HL-60 (cell line): ENCODE results near the gene C12orf75.
"Not testable (repeated sequence)": the region's sequence is repeated elsewhere in the genome, so short reads cannot be mapped to it uniquely, and the experiment has no call there.

Experiments used
- DNase-seq, 2 experiments: peaks; one replicate each; pipeline ENCODE4 v3.0.0-alpha.2; 2010 to 2020; ENCODE audit warnings: low read depth in 1 of 2, low spot score in 1 of 2
- H3K27ac ChIP-seq: fragments of 250-450 bp; sonication (Bioruptor Pico); replicated peaks from 2 replicates; pipeline ENCODE4 v1.5.1; 2020; ENCODE audit warnings: mild to moderate bottlenecking, moderate library complexity
- H3K27me3 ChIP-seq: fragments of 250-450 bp; sonication (Bioruptor Pico); 2 replicates; pipeline ENCODE4 v1.5.1; 2021; ENCODE audit warnings: mild to moderate bottlenecking, moderate library complexity; ENCODE audit not compliant: insufficient read depth, poor library complexity, severe bottlenecking
- H3K4me3 ChIP-seq: replicated peaks from 2 replicates; pipeline ENCODE4 v1.5.1; 2011; ENCODE audit warnings: mild to moderate bottlenecking, control low read depth, low read length; ENCODE audit not compliant: insufficient read depth
- CTCF ChIP-seq: IDR thresholded peaks from one replicate; pipeline ENCODE4 v1.5.1; 2011; ENCODE audit warnings: low read length, control low read depth, inconsistent platforms; ENCODE audit not compliant: insufficient read depth
- GABPA ChIP-seq: IDR thresholded peaks from 2 replicates; pipeline ENCODE4 v1.6.1; 2012; ENCODE audit warnings: low read depth
- POLR2AphosphoS5 ChIP-seq: IDR thresholded peaks from 2 replicates; pipeline ENCODE4 v1.6.1; 2012; ENCODE audit warnings: low read depth
- REST ChIP-seq: IDR thresholded peaks from 2 replicates; pipeline ENCODE4 v1.6.1; 2012; ENCODE audit warnings: low read depth; ENCODE audit not compliant: insufficient replicate concordance
- SPI1 ChIP-seq: IDR thresholded peaks from 2 replicates; pipeline ENCODE4 v1.6.1; 2012; ENCODE audit warnings: low read depth, mild to moderate bottlenecking, borderline replicate concordance

C12orf75 gene

GRCh38 chr12:105401198-105401597, 70.7 kb downstream of the C12orf75 start:
- no peak overlapping the region for H3K4me3 ChIP-seq
- no peak for DNase-seq
- H3K27me3 ChIP-seq, result no peaks in the 10 kb centered on the region
- TF ChIP-seq SPI1 (no peak), CTCF (no peak), GABPA (no peak), POLR2AphosphoS5 (no peak)
- no peak overlapping the region for H3K27ac ChIP-seq

GRCh38 chr12:105402366-105402765, 71.9 kb downstream of the C12orf75 start:
- Histone ChIP-seq H3K27ac (no peak overlapping the region), H3K4me3 (no peak overlapping the region), H3K27me3 (no peaks in the 10 kb centered on the region)
- no peak for DNase-seq
- TF ChIP-seq CTCF (no peak), GABPA (no peak), REST (no peak), POLR2AphosphoS5 (no peak), SPI1 (no peak)

GRCh38 chr12:105403095-105403494, 72.6 kb downstream of the C12orf75 start:
- TF ChIP-seq GABPA, result no peak
- Histone ChIP-seq H3K4me3 (no peak overlapping the region), H3K27ac (no peak overlapping the region), H3K27me3 (no peaks in the 10 kb centered on the region)
- DNase-seq, result no peak

GRCh38 chr12:105404134-105404533, 73.6 kb downstream of the C12orf75 start:
- H3K27ac ChIP-seq, DNase-seq, H3K27me3 ChIP-seq, H3K4me3 ChIP-seq: not testable (repeated sequence)

- DNase-seq, result no peak
- Histone ChIP-seq H3K4me3 (no peak overlapping the region), H3K27me3 (no peaks in the 10 kb centered on the region), H3K27ac (no peak overlapping the region)
- no peak for TF ChIP-seq REST
Measured at GRCh38 chr12:105406497-105406896, 76.0 kb downstream of the C12orf75 start.

- H3K27ac ChIP-seq, result no peak overlapping the region
- no peak for DNase-seq
- no peaks in the 10 kb centered on the region for H3K27me3 ChIP-seq
- TF ChIP-seq REST (no peak), GABPA (no peak), POLR2AphosphoS5 (no peak), SPI1 (no peak), CTCF (no peak)
- H3K4me3 ChIP-seq, result no peak overlapping the region
Measured at GRCh38 chr12:105409279-105409678, 78.8 kb downstream of the C12orf75 start.
